Uterus (tissue), 4 donors: ENCODE results near the gene PRUNE1. TPM values are rescaled to one million over a fixed set of nuclear protein-coding genes. Genes with fewer than 3 reads are reported as not detected.
A peak's percentile ranks its signal among the peaks of the same experiment; 100 is the strongest.

Experiments
- DNase-seq, 2 donors: peaks; one replicate each; pipeline ENCODE4 v3.0.0-alpha.2; 2019 to 2020
- H3K27ac ChIP-seq, 2 donors: fragments of 200-600 bp; sonication (generic); 1 replicate in 1 of 2; 2 replicates in 1 of 2; pipeline ENCODE4 v1.5.1; 2016 to 2018
- H3K27me3 ChIP-seq, 2 donors: fragments of 200-600 bp; sonication (generic); one replicate each; pipeline ENCODE4 v1.5.1; 2018 to 2019; ENCODE audit warnings: control low read depth in 1 of 2
- H3K36me3 ChIP-seq, 2 donors: fragments of 200-600 bp; sonication (generic); one replicate each; pipeline ENCODE4 v1.5.1; 2019; ENCODE audit warnings: control low read depth in 1 of 2
- H3K4me1 ChIP-seq, 2 donors: fragments of 200-600 bp; sonication (generic); one replicate each; pipeline ENCODE4 v1.5.1; 2018 to 2019; ENCODE audit warnings: control low read depth in 1 of 2
- H3K4me3 ChIP-seq, 2 donors: fragments of 200-600 bp; sonication (generic); 1 replicate in 1 of 2; 2 replicates in 1 of 2; pipeline ENCODE4 v1.5.1; 2018 to 2019; ENCODE audit warnings: mild to moderate bottlenecking in 1 of 2
- H3K9me3 ChIP-seq, 2 donors: fragments of 200-600 bp; sonication (generic); one replicate each; pipeline ENCODE4 v1.5.1; 2019; ENCODE audit warnings: control low read depth in 1 of 2
- CTCF ChIP-seq, 4 experiments: fragments of 200-600 bp in 2 of 4; fragments of 450-650 bp in 2 of 4; sonication (generic) in 2 of 4; IDR thresholded peaks; one replicate each; pipeline ENCODE4 v1.5.1; 2016 to 2019; ENCODE audit warnings: antibody characterized with exemption in 4 of 4, mild to moderate bottlenecking in 2 of 4, moderate library complexity in 1 of 4
- POLR2A ChIP-seq, 2 donors: fragments of 450-650 bp; IDR thresholded peaks; one replicate each; pipeline ENCODE4 v1.6.1; 2016; ENCODE audit warnings: antibody characterized with exemption in 2 of 2, mild to moderate bottlenecking in 1 of 2, moderate library complexity in 1 of 2
- intact Hi-C: fragments of 100-400 bp; cut with DNase I; formaldehyde crosslinking; loops from one replicate; pipeline ENCODE4 v1.15.1; 2023; ENCODE audit warnings: low total_unique reads
- total RNA-seq, 4 donors: library from RNA; depleted of rRNA in 3 of 4; stranded (reverse); fragments of >200 nt in 3 of 4; gene quantifications; one replicate each; pipeline versions ENCODE4 v1.1.0 to v1.2.4, GENCODE V29; 2014 to 2023
- donor health status: DM: yes; HTN: yes; CAD: no.

PRUNE1 gene
- total RNA-seq, 4 donors from 2014 or later: 10.0 to 26.4 (median 20.1) TPM

- Histone ChIP-seq H3K27ac (peak overlapping the region; percentile 97), H3K4me3 (peak overlapping the region; percentile 71 to 94), H3K27me3 (no peaks in the 10 kb centered on the region), H3K9me3 (no peaks in the 10 kb centered on the region), H3K36me3 (no peaks in the 10 kb centered on the region), H3K4me1 (peaks cover 8 to 33% of the 10 kb centered on the region in 2 donors)
- TF ChIP-seq POLR2A (IDR thresholded peaks at IDR 0.05) (no peak), CTCF (IDR thresholded peaks at IDR 0.05) (no peak)
- intact Hi-C loops: no loop called here
- DNase-seq: peak; percentile 22 to 28
These were observed 34.9 kb upstream of the PRUNE1 start for GRCh38 chr1:150973258-150973835.

- intact Hi-C loops: no loop called here
- peak overlapping the region; percentile 71 to 94 for H3K4me3 ChIP-seq
- no peaks in the 10 kb centered on the region for H3K9me3 ChIP-seq
- peak overlapping the region; percentile 97 for H3K27ac ChIP-seq
- H3K36me3 ChIP-seq: no peaks in the 10 kb centered on the region
- H3K27me3 ChIP-seq: no peaks in the 10 kb centered on the region
- DNase-seq: peak; percentile 44 to 45
- peaks cover 8 to 33% of the 10 kb centered on the region in 2 donors for H3K4me1 ChIP-seq
- TF ChIP-seq CTCF (IDR thresholded peaks at IDR 0.05) (peak in 1 of 4 experiments; percentile 6), POLR2A (IDR thresholded peaks at IDR 0.05) (no peak)
These were observed 34.2 kb upstream of the PRUNE1 start for GRCh38 chr1:150973836-150974579.

- peak in 1 of 2 donors; percentile 64 for TF ChIP-seq POLR2A (IDR thresholded peaks at IDR 0.05)
- no peak for TF ChIP-seq CTCF (IDR thresholded peaks at IDR 0.05)
- Histone ChIP-seq H3K36me3 (no peaks in the 10 kb centered on the region), H3K4me3 (peak within 1 kb of the TSS; percentile 71 to 94), H3K27ac (peak within 1 kb of the TSS; percentile 97), H3K4me1 (peaks cover 8 to 33% of the 10 kb centered on the region in 2 donors), H3K27me3 (no peaks in the 10 kb centered on the region), H3K9me3 (no peaks in the 10 kb centered on the region)
- DNase-seq: peak; percentile 80 to 84
- intact Hi-C loops: no loop called here
These were observed 33.4 kb upstream of the PRUNE1 start, which contains the start of gene CERS2 for GRCh38 chr1:150974580-150975478. Gene CERS2, minus strand, starts transcription at chr1:150974835. Its CDS starts 5,745 bp downstream, at chr1:150969090.

- no peak for DNase-seq
- intact Hi-C loops: no loop called here
- no peaks in the 10 kb centered on the region for H3K27me3 ChIP-seq
- H3K4me3 ChIP-seq: no peak overlapping the region
- H3K36me3 ChIP-seq: no peaks in the 10 kb centered on the region
- H3K4me1 ChIP-seq: peaks cover 8 to 25% of the 10 kb centered on the region in 2 donors
- H3K27ac ChIP-seq: no peak overlapping the region
- TF ChIP-seq CTCF (IDR thresholded peaks at IDR 0.05) (no peak), POLR2A (IDR thresholded peaks at IDR 0.05) (no peak)
- no peaks in the 10 kb centered on the region for H3K9me3 ChIP-seq
These were observed 31.8 kb upstream of the PRUNE1 start for GRCh38 chr1:150976401-150976821.
